Upper lobe of right lung (tissue), 1 donor: ENCODE measurements around the gene PABPN1L. TPM values are rescaled to one million over a fixed set of nuclear protein-coding genes. Genes with fewer than 3 reads are reported as not detected.

Source experiments
- ATAC-seq: fragments of 200-7000 bp; cut with Tn5 transposase; one replicate; pipeline ENCODE4 v1.9.1; 2020; ENCODE audit warnings: mild to moderate bottlenecking, moderate library complexity
- DNase-seq: peaks from one replicate; pipeline ENCODE4 v3.0.0-alpha.2; 2020
- H3K27ac ChIP-seq: fragments of 200-600 bp; one replicate; pipeline ENCODE4 v1.8.0; 2022
- H3K27me3 ChIP-seq: fragments of 200-600 bp; one replicate; pipeline ENCODE4 v1.8.0; 2022; ENCODE audit warnings: mild to moderate bottlenecking
- H3K36me3 ChIP-seq: fragments of 200-600 bp; one replicate; pipeline ENCODE4 v1.8.0; 2022
- H3K4me1 ChIP-seq: fragments of 200-600 bp; one replicate; pipeline ENCODE4 v1.8.0; 2022
- H3K4me3 ChIP-seq: fragments of 200-600 bp; one replicate; pipeline ENCODE4 v1.8.0; 2022; ENCODE audit warnings: mild to moderate bottlenecking
- H3K9me3 ChIP-seq: fragments of 200-600 bp; one replicate; pipeline ENCODE4 v1.8.0; 2022
- intact Hi-C: fragments of 100-400 bp; cut with DNase I; formaldehyde crosslinking; loops from one replicate; pipeline ENCODE4 v1.11.0; 2022
- total RNA-seq: library from RNA; stranded (reverse); fragmentation: NEBNext Ultra II Directional; extraction: Animal tissue kit (Norgen Biotek cat#: 25700); gene quantifications from one replicate; pipeline ENCODE4 v1.2.1, GENCODE V29; 2021
- TF ChIP-seq, protein P1 (sequence below): fragments of 200-600 bp; IDR thresholded peaks from one replicate; pipeline ENCODE4 v1.8.0; 2022; ENCODE audit warnings: antibody characterized with exemption
- donor health status: DM: no; HTN: yes; CAD: no; lungs with severe emphysema.

Gene PABPN1L
- total RNA-seq, 1 donor from 2014 or later = not detected

DNA sequence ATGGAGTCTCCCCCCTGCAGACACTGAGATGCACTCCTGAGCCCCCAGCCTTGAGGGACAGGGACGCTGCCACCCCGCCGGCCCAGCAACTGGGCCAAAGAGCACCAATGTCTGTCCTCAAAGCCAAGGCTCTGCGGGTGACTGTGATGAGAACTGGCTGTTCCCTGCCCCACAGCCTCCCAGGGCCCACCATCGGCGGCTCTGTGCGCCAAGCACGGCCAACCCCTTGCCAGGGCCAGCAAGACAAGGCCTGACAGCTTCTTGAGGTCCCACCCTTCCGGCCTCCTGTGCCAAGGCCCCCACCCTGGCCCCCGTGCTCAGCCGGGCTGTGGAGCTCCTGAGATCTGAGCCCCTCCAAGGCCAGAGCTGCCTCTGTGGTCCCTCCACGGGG, 34.2 kb upstream of the PABPN1L start:
- Histone ChIP-seq H3K36me3 (peaks cover 5% of the 10 kb centered on the region), H3K4me1 (no peaks in the 10 kb centered on the region), H3K9me3 (no peaks in the 10 kb centered on the region), H3K4me3 (no peak overlapping the region), H3K27me3 (no peaks in the 10 kb centered on the region), H3K27ac (peak overlapping the region; percentile 74)
- intact Hi-C loops = no loop called here
- TF ChIP-seq, protein P1, sequence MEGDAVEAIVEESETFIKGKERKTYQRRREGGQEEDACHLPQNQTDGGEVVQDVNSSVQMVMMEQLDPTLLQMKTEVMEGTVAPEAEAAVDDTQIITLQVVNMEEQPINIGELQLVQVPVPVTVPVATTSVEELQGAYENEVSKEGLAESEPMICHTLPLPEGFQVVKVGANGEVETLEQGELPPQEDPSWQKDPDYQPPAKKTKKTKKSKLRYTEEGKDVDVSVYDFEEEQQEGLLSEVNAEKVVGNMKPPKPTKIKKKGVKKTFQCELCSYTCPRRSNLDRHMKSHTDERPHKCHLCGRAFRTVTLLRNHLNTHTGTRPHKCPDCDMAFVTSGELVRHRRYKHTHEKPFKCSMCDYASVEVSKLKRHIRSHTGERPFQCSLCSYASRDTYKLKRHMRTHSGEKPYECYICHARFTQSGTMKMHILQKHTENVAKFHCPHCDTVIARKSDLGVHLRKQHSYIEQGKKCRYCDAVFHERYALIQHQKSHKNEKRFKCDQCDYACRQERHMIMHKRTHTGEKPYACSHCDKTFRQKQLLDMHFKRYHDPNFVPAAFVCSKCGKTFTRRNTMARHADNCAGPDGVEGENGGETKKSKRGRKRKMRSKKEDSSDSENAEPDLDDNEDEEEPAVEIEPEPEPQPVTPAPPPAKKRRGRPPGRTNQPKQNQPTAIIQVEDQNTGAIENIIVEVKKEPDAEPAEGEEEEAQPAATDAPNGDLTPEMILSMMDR = no peak
- peak; percentile 46 for ATAC-seq
- peak; percentile 76 for DNase-seq

DNA sequence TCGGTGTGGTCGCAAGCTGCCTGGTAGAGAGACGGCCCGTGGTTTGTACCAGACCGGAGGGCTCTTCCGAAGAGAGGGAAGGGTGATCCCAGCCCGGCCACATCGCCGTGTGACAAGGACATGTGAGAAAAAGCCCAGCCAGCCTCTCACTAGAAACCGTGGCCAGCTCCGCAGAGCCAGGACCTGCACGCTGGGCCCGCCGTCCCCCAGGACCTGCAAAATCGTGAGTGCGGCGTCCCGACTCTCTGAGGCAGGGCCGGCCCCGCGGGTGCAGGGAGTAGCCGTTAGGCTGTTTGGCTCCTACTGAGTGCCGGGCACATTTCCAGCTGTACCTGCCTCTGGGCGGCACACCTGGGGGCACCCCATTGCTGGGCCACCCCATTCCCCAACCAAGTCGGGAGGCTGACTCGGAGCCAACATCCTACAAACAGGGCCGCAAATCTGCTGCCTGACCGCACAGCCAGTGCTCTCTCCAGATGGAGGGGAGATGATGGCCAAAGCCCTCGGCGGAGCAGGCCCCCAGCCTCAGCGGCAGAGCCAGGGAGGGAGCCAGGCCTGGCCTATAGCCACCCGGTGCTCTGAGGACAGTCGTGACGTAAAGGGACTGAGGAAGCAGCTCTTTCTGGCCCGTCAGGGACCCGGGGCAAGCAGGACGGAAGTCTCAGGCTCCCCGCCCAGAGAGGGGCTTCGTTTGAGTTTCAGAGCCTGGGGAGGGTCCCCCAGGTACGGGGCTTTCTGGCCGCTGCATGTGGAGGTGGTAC, 33.6 kb upstream of the PABPN1L start:
- TF ChIP-seq, protein P1 = no peak
- Histone ChIP-seq H3K27ac (peak overlapping the region; percentile 74), H3K4me3 (no peak overlapping the region), H3K4me1 (no peaks in the 10 kb centered on the region), H3K27me3 (no peaks in the 10 kb centered on the region), H3K9me3 (no peaks in the 10 kb centered on the region), H3K36me3 (peaks cover 5% of the 10 kb centered on the region)
- intact Hi-C loops = no loop called here
- DNase-seq = no peak
- no peak for ATAC-seq

DNA sequence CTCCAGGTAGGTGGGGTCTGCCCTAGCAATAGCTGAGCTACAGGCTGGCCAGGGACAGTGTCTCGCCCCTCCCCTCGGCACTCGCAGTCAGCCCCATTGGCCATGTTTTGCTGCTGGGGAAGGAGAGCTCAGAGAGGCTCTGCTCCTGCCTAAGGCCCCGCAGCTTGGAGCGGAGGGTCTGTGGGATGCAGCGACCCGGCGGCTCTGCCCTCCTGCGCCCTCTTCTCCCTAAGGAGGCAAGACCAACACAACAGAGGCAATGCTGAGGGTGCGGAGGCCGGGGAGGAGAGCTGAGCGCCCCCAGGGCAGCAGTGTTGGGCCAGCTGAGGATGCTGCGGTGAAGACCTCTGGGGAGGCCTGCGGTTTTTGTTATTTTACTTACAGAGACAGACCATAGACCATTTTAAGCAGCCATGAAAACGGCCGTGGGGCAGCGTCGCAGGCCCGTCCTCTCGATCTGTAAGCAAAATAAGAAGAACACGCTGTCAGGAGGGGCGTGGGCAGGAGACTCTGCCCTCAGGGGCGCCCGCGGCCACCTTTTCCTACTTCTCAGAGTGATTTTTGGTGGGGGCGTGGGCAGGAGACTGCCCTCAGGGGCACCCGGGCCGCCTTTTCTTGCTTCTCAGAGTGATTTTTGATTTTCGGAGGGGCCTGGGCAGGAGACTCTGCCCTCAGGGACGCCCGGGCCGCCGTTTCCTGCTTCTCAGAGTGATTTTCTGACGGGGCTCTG, 31.4 kb upstream of the PABPN1L start:
- H3K27ac ChIP-seq = no peak overlapping the region
- intact Hi-C loops = no loop called here
- H3K4me3 ChIP-seq = no peak overlapping the region
- H3K4me1 ChIP-seq = no peaks in the 10 kb centered on the region
- H3K27me3 ChIP-seq = no peaks in the 10 kb centered on the region
- H3K36me3 ChIP-seq = peaks cover 5% of the 10 kb centered on the region
- DNase-seq = no peak
- TF ChIP-seq, protein P1 = no peak
- no peaks in the 10 kb centered on the region for H3K9me3 ChIP-seq
- no peak for ATAC-seq

DNA sequence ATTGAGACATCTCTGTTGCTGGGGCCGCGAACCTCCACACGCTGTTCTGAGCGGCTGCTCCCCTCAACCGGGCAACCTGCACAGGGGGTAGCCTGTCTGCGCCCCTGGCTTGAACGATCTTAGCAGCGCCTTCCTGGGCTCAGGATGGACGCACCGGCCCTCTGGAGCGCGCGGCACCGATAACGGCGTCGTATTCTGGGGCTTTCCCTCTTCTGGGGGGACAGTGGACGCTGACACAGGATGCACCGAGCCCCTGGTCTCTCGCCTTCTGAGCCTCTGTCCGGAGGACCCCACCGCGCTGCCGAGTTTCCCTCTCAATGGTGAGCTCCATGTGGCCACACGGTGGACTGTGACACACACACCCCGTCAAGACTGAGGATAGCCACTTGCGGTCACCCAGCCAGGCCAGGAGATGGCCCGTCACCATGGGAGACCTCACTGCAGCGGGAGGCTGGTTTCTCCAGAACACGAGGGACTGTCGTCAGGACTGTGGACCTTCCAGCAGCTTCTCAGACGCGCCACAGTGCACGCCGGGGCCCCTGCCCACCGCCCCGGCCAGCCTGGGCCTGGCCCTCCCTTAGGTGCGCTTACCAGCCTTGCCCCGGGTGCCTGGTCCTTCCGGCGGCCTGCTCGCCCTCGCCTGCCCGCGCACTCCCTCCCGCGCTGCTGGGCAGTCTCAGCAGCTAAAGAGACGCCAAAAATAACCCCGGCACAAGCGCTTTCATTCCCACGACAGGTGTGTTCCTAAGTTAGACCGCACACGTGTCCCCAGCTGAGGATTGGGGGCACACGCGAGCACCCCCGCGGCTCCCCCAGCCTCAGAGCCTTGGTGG, 30.0 kb upstream of the PABPN1L start:
- TF ChIP-seq, protein P1 = no peak
- no peak overlapping the region for H3K4me3 ChIP-seq
- H3K36me3 ChIP-seq = peaks cover 5% of the 10 kb centered on the region
- no peaks in the 10 kb centered on the region for H3K27me3 ChIP-seq
- no peak for ATAC-seq
- no peak overlapping the region for H3K27ac ChIP-seq
- H3K9me3 ChIP-seq = no peaks in the 10 kb centered on the region
- no peaks in the 10 kb centered on the region for H3K4me1 ChIP-seq
- no peak for DNase-seq
- intact Hi-C loops = no loop called here

DNA sequence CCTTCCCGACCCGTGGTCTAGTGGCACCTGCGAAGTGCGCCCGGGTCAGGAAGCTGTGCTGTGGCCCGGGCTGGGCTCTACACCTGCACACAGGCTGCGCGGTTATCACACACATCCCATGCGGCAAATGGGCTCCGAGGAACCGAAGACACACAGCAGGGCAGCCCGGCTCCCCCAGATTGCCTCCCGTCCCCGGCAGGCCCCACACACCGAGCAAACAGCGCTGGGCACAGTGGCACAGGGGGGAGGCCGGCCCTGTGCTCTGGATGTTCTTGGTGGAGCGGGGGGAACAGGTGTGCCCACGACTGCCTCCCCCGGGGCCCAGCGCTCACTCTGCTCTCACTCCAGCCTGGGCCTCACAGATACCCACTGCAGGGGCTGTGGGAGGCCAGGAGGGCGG, 28.9 kb upstream of the PABPN1L start:
- intact Hi-C loops = no loop called here

More for the DNA sequence above, 28.9 kb upstream of the PABPN1L start:
- TF ChIP-seq, protein P1 = no peak
- no peaks in the 10 kb centered on the region for H3K4me1 ChIP-seq
- ATAC-seq (no peak), DNase-seq (no peak)
- H3K9me3 ChIP-seq = no peaks in the 10 kb centered on the region
- H3K4me3 ChIP-seq = no peak overlapping the region
- no peaks in the 10 kb centered on the region for H3K27me3 ChIP-seq
- no peak overlapping the region for H3K27ac ChIP-seq
- no peaks in the 10 kb centered on the region for H3K36me3 ChIP-seq
